ENCODE measurements around the gene ADGRE2.

GRCh38 chr19:14703833-14704232 lies 74.5 kb downstream of the ADGRE2 start:
- TF ChIP-seq TAF1 (IDR thresholded peaks at IDR 0.05; ENCODE audit: borderline replicate concordance, insufficient read depth, low read length) (no peak), POLR2AphosphoS5 (IDR thresholded peaks at IDR 0.05; ENCODE audit: low read depth, low read length) (no peak), SIN3A (IDR thresholded peaks at IDR 0.05; ENCODE audit: borderline replicate concordance, insufficient read depth, low read length) (no peak)
